ENCODE data around the gene OLFML3.

OLFML3 gene

DNA sequence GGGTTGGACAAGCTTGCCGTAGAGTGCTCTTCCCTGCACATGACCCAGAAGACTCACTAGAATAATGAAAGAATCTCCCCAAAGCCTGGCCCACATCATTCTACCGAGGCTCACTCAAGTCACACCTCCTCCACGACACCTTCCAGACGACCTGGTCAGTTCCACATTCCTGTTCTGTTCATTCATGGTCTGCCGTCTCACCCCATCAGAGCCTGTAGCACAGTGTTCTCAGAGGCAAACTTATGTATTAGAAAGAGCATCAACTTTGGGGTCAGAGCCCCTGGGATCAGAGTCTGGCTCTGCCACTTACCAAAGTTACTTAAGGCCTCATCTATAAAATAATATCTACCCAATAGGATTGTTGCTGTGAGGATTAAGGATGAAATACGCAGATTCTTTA lies 7.5 kb downstream of the OLFML3 start:
- no peak for DNase-seq
- Histone ChIP-seq H3K36me3 (replicated peaks) (no peaks in the 10 kb centered on the region), H3K4me3 (ENCODE audit: low read depth, low read length) (no peak overlapping the region), H3K27ac (no peak overlapping the region), H3K27me3 (replicated peaks) (no peaks in the 10 kb centered on the region)
- TF ChIP-seq, protein P1, sequence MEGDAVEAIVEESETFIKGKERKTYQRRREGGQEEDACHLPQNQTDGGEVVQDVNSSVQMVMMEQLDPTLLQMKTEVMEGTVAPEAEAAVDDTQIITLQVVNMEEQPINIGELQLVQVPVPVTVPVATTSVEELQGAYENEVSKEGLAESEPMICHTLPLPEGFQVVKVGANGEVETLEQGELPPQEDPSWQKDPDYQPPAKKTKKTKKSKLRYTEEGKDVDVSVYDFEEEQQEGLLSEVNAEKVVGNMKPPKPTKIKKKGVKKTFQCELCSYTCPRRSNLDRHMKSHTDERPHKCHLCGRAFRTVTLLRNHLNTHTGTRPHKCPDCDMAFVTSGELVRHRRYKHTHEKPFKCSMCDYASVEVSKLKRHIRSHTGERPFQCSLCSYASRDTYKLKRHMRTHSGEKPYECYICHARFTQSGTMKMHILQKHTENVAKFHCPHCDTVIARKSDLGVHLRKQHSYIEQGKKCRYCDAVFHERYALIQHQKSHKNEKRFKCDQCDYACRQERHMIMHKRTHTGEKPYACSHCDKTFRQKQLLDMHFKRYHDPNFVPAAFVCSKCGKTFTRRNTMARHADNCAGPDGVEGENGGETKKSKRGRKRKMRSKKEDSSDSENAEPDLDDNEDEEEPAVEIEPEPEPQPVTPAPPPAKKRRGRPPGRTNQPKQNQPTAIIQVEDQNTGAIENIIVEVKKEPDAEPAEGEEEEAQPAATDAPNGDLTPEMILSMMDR (IDR thresholded peaks at IDR 0.05; ENCODE audit: low read depth, low read length, missing control alignments): no peak
- in situ Hi-C loops (cut with HindIII; ENCODE audit: low pct_ligation_motif_present, low sequenced_read_pairs): no loop called here

DNA sequence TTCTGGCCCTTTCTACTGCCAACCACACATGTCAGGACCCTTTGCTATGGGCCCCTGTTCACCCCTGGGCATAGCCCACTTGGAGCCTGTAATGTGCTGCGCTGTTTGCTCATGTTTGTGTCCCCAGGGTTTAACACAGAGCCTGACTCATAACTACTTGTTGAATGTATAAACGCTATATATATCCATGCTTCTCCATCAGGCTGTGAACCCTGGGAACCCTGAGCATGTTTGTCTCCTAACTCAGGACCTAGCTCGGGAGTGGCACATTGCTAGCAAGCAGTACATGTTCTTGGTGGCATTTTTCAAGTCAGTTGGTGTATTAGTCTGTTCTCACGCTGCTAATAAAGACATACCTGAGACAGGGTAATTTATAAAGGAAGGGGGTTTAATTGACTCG lies 8.0 kb downstream of the OLFML3 start:
- in situ Hi-C loops (cut with HindIII; ENCODE audit: low pct_ligation_motif_present, low sequenced_read_pairs): no loop called here
- H3K36me3 ChIP-seq (replicated peaks): no peaks in the 10 kb centered on the region
- H3K4me3 ChIP-seq (ENCODE audit: low read depth, low read length): no peak overlapping the region
- no peak for DNase-seq
- H3K27ac ChIP-seq: no peak overlapping the region
- TF ChIP-seq, protein P1 (IDR thresholded peaks at IDR 0.05; ENCODE audit: low read depth, low read length, missing control alignments): no peak
- no peaks in the 10 kb centered on the region for H3K27me3 ChIP-seq (replicated peaks)

DNA sequence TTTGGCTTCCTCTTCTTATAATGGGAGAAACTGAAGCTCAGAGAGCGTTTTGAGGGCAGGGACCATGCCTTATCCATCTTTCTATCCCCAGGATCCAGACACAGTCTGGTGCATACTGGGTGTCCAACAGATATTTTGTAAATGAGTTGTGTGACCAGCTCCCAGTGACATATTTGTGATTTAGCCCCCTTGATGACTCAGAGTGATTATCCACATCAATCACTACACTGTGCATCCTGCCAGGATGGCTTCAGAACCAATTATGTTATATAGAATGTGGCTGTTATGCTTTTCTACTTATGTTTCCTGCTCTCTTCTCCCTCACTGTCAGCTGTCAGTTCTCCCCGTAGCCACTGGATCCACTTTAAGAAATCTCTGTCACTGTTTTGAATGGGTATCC lies 11.3 kb downstream of the OLFML3 start:
- Histone ChIP-seq H3K36me3 (replicated peaks) (no peaks in the 10 kb centered on the region), H3K4me3 (ENCODE audit: low read depth, low read length) (no peak overlapping the region), H3K27ac (no peak overlapping the region), H3K27me3 (replicated peaks) (no peaks in the 10 kb centered on the region)
- TF ChIP-seq, protein P1 (IDR thresholded peaks at IDR 0.05; ENCODE audit: low read depth, low read length, missing control alignments): no peak
- DNase-seq: no peak
- in situ Hi-C loops (cut with HindIII; ENCODE audit: low pct_ligation_motif_present, low sequenced_read_pairs): no loop called here

DNA sequence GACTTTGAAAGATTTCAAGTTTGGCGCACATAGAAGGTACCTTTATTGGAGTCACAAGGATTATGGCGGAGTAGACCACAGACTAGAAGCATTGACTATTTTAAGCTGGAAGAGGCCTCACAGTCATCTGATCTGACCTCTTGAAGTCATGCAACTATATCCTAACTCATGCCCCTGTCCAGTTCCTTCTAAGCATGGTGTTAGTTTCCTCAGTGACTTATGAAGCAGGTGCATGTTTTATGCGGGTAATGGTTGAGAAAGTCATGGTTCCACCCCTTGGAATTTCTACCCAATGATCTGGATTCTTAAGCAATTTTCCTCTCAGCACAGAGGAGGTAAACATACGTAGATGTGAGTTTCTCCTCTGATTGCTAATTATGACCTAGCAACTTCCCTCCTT lies 11.7 kb downstream of the OLFML3 start:
- H3K4me3 ChIP-seq (ENCODE audit: low read depth, low read length): no peak overlapping the region
- H3K27ac ChIP-seq: no peak overlapping the region
- TF ChIP-seq, protein P1 (IDR thresholded peaks at IDR 0.05; ENCODE audit: low read depth, low read length, missing control alignments): no peak
- H3K36me3 ChIP-seq (replicated peaks): no peaks in the 10 kb centered on the region
- in situ Hi-C loops (cut with HindIII; ENCODE audit: low pct_ligation_motif_present, low sequenced_read_pairs): no loop called here
- no peak for DNase-seq
- no peaks in the 10 kb centered on the region for H3K27me3 ChIP-seq (replicated peaks)

DNA sequence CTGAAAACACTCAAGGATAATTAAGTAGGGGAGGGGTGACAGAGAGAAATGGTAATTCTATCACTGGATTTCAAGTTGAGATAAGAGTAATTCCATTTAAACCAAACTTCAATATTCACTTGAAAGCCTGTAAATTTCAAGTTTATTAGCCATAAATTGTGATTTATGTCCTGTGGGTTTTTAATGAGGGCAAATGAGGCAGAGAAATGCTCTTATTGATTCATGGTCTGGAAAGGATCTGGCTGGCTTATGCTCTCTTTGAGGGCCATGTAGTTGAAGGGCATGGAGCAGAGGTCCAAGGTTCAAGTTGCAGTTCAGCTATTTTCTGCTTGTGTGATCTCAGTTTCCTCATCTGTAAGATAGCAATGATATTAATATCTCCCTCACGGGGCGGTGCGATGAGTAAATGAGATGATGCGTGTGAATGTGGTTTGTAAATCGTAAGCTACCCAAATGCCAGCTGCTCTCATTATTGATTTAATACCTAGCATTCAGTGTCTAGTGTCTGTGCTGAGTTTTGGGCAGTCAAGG lies 12.3 kb downstream of the OLFML3 start:
- TF ChIP-seq, protein P1 (IDR thresholded peaks at IDR 0.05; ENCODE audit: low read depth, low read length, missing control alignments): no peak
- Histone ChIP-seq H3K36me3 (replicated peaks) (no peaks in the 10 kb centered on the region), H3K4me3 (ENCODE audit: low read depth, low read length) (no peak overlapping the region), H3K27me3 (replicated peaks) (no peaks in the 10 kb centered on the region), H3K27ac (no peak overlapping the region)
- no peak for DNase-seq
- in situ Hi-C loops (cut with HindIII; ENCODE audit: low pct_ligation_motif_present, low sequenced_read_pairs): no loop called here

DNA sequence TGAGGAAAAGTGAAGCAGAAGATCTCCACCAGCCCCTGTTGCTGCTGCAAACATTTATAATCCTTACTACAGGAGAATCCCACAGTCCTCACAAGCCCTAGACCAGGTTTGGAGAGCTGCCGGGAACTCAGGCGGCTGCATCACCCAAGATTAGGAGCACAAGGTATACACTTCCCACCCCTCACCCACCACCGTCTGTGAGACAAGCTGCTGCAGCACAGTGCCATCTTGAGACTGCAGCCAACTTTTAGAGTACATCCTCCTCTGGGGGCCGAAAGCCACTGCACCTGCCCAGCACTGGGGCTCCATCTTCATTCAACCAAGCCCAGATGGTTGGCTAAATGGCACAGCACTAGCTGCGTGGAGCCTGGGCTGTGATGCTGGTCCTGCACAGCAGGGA lies 13.8 kb downstream of the OLFML3 start:
- Histone ChIP-seq H3K36me3 (replicated peaks) (no peaks in the 10 kb centered on the region), H3K27ac (no peak overlapping the region), H3K4me3 (ENCODE audit: low read depth, low read length) (no peak overlapping the region), H3K27me3 (replicated peaks) (no peaks in the 10 kb centered on the region)
- in situ Hi-C loops (cut with HindIII; ENCODE audit: low pct_ligation_motif_present, low sequenced_read_pairs): no loop called here
- no peak for DNase-seq
- TF ChIP-seq, protein P1 (IDR thresholded peaks at IDR 0.05; ENCODE audit: low read depth, low read length, missing control alignments): no peak
